Measurements from ENCODE around the gene INSYN2A.

DNA sequence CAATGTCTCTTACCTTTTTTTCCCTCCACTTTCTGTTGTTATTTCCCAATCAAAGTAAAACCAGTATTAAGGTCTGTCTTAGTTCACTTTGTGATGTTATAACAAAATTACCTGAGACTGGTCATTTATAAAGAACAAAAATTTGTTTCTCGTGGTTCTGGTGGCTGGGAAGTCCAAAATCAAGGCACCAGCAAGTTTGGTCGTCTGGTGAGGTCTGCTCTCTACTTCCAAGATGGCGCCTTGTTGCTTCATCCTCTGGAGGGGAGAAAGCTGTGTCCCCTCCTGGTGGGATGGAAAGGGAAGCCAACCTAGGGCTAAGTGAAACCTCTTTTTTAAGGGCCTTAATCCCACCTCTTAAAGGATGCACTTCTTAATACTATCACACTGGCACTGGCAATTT, 22.3 kb upstream of the INSYN2A start:
- TF ChIP-seq CEBPB (tag; IDR thresholded peaks at IDR 0.05) (no peak), FOS (IDR thresholded peaks at IDR 0.05; ENCODE audit: extremely low read depth, insufficient read length) (no peak), ZNF408 (CRISPR knock-in tag; IDR thresholded peaks at IDR 0.05; ENCODE audit: low read depth) (no peak), MYC (IDR thresholded peaks at IDR 0.05; ENCODE audit: low read depth, low read length) (no peak), MYC (CRISPR knock-in tag; IDR thresholded peaks at IDR 0.05; ENCODE audit: borderline replicate concordance, low read depth) (no peak), CCAR2 (IDR thresholded peaks at IDR 0.05; ENCODE audit: low read depth, low read length) (no peak), JUN (IDR thresholded peaks at IDR 0.05; ENCODE audit: borderline replicate concordance, low read depth, low read length) (no peak), JUN (CRISPR knock-in tag; IDR thresholded peaks at IDR 0.05; ENCODE audit: borderline replicate concordance) (no peak), CTCF (IDR thresholded peaks at IDR 0.05 in 2 of 3, conservative IDR thresholded peaks at IDR 0.05 in 1 of 3; ENCODE audit: insufficient read depth in 2 of 3, low read depth in 1 of 3, low read length in 3 of 3) (no peak), CEBPG (CRISPR knock-in tag; IDR thresholded peaks at IDR 0.05) (no peak), CEBPG (tag; conservative IDR thresholded peaks at IDR 0.05 in 1 of 2, IDR thresholded peaks at IDR 0.05 in 1 of 2) (no peak), SRF (CRISPR knock-in tag; IDR thresholded peaks at IDR 0.05) (no peak)
